GM18867 (cell line): ENCODE data around the gene SLC16A3.

Source experiments
- ATAC-seq: cut with Tn5 transposase; IDR thresholded peaks from one replicate; pipeline ENCODE4 v1.9.1; 2021; ENCODE audit warnings: mild to moderate bottlenecking, moderate library complexity; ENCODE audit not compliant: unreplicated experiment

SLC16A3 gene

DNA sequence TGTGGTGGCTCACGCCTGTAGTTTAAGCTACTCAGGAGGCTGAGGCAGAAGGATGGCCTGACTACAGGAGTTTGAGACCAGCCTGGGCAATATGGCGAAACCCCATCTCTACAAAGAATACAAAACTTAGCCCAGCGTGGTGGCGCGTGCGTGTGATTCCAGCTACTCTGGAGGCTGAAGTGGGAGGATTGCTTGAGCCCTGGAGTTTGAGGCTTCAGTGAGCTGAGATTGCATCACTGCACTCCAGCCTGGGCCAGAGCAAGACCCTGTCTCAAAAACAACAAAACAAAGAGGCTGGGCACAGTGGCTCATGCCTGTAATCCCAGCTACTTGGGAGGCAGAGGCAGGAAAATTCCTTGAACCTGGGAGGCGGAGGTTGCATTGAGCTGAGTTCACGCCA lies 51.7 kb downstream of the SLC16A3 start:
- ATAC-seq = no peak

DNA sequence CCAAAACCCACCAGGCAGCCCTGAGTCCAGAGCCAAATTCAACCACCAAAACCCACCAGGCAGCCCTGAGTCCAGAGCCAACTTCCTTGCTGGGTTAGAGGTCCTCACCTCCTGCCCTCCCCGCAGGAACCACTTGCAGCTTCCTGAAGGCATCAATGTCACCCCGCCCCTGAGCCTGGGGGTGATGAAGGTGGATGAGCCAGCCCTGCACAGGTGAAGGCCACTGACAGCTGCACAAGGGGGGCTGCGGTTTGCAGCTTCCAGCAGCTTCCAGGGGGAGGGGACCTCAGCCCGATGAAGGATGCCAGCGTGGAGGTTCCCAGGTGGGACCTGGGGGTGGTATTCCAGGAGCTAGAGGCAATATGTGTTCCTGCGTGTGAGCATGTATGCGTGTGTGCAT lies 52.2 kb downstream of the SLC16A3 start:
- ATAC-seq = no peak

DNA sequence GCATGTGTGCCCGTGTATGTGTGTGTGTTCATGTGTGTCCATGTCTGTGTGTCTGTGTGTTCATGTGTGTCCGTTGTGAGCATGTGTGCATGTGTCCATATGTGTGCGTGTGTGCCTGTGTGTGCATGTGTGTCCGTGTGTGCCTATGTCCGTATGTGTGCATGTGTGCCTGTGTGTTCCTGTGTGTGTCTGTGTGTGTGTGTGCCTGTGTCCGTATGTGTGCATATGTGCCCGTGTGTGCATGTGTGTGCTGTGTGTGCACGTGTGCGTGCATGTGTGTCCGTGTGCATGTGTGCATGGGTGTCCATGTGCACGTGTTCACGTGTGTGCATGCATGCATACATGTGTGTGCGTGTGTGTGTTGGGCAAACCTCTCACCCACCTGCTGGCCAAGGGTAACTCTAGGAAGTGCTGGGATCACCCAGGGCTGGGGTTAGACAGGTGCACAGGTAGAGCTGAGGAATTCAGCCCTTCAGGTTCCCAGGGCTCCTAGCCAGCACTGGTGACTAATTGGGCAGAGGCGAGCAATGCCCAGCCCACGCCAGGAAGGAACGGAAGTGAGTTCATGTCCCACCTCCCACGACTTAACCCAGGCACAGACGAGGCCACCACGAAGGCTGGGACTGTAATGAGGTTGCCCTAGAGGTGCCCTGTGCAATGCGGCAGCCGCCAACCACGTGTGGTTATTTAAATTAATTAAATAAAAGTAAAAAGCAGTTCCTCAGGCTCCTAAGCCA lies 52.8 kb downstream of the SLC16A3 start:
- ATAC-seq = no peak

- ATAC-seq = no peak
Measured at GRCh38 chr17:82282239-82283207, 53.7 kb downstream of the SLC16A3 start.

DNA sequence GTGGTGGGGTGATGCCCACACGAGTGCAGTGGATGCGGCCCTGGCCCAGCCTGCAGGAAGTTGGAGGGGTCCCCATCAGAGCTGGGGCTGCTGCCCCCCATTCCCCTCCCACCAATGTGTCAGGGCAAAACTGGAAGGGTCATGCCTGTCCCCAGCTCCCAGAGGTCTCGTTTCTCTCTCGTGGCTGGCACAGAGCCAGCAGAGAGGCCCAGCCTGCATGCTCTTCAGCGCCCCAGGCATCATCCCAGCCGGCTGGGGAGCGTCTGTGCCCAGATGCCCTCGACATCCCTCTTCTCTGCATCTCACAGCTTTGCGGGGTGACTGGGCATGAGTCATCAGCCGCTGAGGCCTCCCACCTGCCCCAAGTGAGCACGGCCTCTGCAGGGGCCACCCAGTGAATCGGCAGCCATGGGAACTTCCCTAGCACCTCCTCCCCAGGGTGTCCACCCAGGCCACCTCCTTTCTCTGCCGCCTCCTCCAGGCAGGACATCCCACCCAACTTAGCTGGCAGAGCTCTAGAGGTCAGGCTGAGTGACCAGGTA lies 54.4 kb downstream of the SLC16A3 start:
- no peak for ATAC-seq

GRCh38 chr17:82285141-82285540 lies 56.3 kb downstream of the SLC16A3 start:
- no peak for ATAC-seq

- no peak for ATAC-seq
Measured at GRCh38 chr17:82287013-82287867, 58.4 kb downstream of the SLC16A3 start.

DNA sequence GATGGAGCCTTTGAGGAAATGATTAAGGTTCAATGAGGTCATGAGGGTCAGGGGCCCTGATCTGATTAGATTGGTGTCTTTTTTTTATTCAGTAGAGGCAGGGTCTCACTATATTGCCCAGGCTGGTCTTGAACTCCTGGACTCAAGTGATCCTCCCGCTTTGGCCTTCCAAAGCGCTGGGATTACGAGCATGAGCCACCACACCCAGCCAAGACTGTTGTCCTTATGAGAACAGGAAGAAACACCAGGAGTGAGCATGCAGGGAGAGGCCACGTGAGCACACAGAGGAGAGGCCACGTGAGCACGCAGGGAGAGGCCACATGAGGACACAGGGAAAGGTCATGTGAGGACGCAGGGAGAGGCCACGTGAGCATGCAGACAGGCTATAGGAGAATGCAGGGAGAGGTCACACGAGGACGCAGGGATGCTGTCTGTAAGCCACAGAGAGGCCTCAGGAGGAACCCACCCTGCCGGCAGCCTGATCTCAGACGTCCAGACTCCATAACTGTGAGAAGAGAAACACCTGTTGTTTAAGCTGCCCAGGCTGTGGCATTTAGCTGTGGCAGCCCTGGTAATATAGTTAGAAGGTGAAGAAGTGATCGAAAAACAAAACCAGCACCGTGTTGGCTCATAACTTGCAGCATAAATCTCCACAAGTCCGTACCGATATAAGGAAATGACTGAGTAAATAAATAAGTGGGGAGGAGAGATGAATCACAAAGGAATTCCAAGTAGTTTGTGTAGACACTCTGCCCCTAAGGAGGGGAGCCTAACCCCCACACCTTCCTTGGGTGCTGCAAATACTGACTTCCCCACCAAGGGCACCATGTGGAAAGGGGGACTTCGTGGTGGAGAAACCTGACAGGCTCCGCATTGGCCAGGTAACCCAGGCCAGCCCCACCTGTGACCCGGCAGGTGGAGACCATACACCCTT lies 59.3 kb downstream of the SLC16A3 start:
- no peak for ATAC-seq
